Gastroesophageal sphincter (tissue), 3 donors: Measurements from ENCODE around the gene C1orf167.

Source experiments
- CTCF ChIP-seq, 4 experiments: fragments of 200-600 bp in 2 of 4; fragments of 450-650 bp in 2 of 4; sonication (generic) in 1 of 4; IDR thresholded peaks; one replicate each; pipeline ENCODE4 v1.5.1; 2017 to 2019; ENCODE audit warnings: antibody characterized with exemption in 4 of 4, mild to moderate bottlenecking in 2 of 4, moderate library complexity in 2 of 4
- EP300 ChIP-seq: sonication (generic); formaldehyde crosslinking; IDR thresholded peaks from one replicate; pipeline ENCODE4 v1.6.1; 2017; ENCODE audit warnings: antibody characterized with exemption, mild to moderate bottlenecking
- POLR2A ChIP-seq, 2 donors: fragments of 450-650 bp; IDR thresholded peaks; one replicate each; pipeline ENCODE4 v1.6.1; 2017; ENCODE audit warnings: antibody characterized with exemption in 2 of 2, mild to moderate bottlenecking in 2 of 2, moderate library complexity in 1 of 2
- POLR2AphosphoS5 ChIP-seq: sonication (generic); formaldehyde crosslinking; IDR thresholded peaks from one replicate; pipeline ENCODE4 v1.6.1; 2017; ENCODE audit warnings: antibody characterized with exemption

- TF ChIP-seq POLR2AphosphoS5 (no peak), CTCF (IDR thresholded peaks at IDR 0.05) (no peak), POLR2A (IDR thresholded peaks at IDR 0.05) (no peak), EP300 (no peak)
Measured at GRCh38 chr1:11788549-11789053, 26.6 kb downstream of the C1orf167 start.
